Stimulated activated CD4-positive, alpha-beta T cell treated with anti-CD3 and anti-CD28 coated beads, Interleukin-4, amount 100 ng/mL, for 4 hours (primary cell): ENCODE measurements around the gene LARP1B.
"Not testable (repeated sequence)": the region's sequence is repeated elsewhere in the genome, so short reads cannot be mapped to it uniquely, and the experiment has no call there.

Experiments
- DNase-seq, 2 experiments: peaks; one replicate each; pipeline ENCODE4 v3.0.0-alpha.2; 2020

LARP1B gene

GRCh38 chr4:128060699-128061565, at the start of gene LARP1B:
TSS of gene LARP1B (plus strand) at chr4:128061312. CDS start at chr4:128074952, 13,640 bp downstream.
- DNase-seq = peak; percentile 93

GRCh38 chr4:128025319-128025718, 35.8 kb upstream of the LARP1B start:
- DNase-seq = no peak

DNA sequence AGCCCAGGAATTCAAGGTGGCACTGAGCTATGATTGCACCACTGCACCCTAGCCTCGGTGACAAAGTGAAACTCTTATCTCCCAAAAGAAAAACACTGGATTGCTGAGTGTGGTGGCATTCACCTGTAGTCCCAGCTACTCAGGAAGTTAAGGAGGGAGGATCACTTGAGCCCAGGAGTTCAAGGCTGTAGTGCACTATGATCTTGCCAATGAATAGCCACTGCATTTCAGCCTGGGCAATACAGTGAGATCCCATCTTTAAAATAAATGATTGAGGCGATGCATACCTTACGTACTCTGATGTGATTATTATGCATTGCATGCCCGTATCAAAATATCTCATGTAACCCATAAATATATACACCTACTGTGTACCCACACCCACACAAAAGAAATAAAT, 31.2 kb upstream of the LARP1B start:
- DNase-seq = no peak

DNA sequence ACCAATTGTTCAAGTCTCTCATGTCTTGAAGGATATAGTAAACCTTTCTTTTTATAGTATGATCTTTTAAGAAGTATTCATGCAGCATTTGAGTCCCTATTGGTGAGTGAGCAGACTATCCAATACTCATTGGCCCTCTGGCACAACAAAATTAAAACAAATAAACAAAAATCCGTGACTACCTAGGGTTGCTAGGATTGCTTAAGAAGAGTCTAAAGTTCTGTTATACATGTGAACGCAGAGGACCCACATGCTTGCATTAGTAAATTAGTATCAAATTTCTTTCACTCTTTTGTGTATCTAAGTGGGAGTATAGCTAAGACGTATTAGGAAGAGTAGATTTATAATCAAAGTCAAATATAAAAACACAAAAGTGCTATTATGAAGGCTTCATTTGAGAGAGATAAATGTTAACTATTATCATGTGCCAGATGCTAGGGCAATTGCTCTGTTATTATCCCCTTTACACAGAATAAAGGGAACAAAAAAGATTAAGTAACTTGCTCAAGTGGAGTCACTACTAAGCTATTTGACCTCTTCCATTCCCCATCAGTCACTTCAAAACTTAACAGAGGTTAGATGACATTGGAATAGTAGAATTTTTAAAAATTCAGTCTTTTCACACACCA, 29.2 kb upstream of the LARP1B start:
- no peak for DNase-seq

- no peak for DNase-seq
Measured at GRCh38 chr4:128039568-128039967, 21.5 kb upstream of the LARP1B start.

- not testable (repeated sequence) for DNase-seq
Measured at GRCh38 chr4:128047019-128047418, 14.1 kb upstream of the LARP1B start.

DNA sequence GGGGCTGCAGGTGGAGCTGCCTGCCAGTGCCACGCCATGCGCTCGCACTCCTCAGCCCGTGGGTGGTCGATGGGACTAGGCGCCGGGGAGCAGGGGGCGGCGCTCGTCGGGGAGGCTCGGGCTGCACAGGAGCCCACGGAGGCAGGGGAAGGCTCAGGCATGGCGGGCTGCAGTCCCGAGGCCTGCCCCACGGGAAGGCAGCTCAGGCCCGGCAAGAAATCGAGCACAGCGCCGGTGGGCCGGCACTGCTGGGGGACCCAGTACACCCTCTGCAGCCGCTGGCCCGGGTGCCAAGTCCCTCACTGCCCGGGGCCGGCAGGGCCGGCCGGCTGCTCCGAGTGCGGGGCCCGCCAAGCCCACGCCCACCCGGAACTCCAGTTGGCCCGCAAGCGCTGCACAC, 13.6 kb upstream of the LARP1B start:
- not testable (repeated sequence) for DNase-seq

GRCh38 chr4:128051229-128051628, 9.9 kb upstream of the LARP1B start:
- not testable (repeated sequence) for DNase-seq

DNA sequence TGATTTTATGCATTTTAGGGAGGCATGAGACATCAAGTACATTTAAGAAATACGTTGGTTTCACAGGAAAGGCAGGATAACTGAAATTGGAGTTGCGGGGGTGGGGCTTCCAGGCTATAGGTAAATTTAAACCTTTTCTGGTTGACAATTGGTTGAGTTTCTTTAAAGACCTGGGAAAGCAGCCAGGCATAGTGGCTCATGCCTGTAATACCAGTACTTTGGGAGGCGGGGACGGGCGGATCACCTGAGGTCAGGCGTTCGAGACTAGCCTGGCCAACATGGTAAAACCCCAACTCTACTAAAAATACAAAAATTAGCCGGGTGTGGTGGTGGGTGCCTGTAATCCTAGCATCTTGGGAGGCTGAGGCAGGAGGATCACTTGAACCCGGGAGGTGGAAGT, 6.2 kb upstream of the LARP1B start:
- not testable (repeated sequence) for DNase-seq

DNA sequence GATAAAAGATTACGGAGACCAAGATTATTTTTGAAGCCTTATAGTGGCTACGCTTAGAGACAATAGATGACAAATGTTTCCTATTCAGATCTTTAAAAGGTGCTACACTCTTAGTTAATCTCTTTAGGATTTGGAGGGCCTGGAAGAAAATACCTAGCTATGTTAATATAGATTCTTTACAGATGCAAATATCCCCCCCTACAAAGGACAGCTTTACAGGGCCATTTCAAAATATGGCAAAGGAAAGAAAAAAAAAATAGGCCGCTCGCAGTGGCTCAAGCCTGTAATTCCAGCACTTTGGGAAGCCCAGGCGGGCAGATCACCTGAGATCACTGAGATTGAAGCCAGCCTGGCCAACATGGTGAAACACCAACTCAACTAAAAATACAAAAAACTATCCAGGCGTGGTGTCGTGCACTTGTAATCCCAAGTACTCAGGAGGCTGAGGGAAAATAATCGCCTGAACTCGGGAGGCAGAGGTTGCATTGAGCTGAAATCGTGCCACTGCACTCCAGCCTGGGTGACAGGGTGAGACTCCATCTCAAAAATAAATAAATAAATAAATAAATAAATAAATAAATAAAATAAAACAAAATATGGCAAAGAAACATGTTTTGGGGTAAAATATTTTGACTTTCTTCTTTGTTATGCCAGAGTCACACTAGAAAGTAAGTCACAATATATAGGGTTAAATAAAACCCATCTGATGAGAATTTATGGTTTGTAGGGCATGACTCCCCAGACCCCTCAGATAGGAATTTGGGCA, 5.5 kb upstream of the LARP1B start:
- DNase-seq = not testable (repeated sequence)

GRCh38 chr4:128056396-128056795, 4.7 kb upstream of the LARP1B start:
- DNase-seq = no peak

DNA sequence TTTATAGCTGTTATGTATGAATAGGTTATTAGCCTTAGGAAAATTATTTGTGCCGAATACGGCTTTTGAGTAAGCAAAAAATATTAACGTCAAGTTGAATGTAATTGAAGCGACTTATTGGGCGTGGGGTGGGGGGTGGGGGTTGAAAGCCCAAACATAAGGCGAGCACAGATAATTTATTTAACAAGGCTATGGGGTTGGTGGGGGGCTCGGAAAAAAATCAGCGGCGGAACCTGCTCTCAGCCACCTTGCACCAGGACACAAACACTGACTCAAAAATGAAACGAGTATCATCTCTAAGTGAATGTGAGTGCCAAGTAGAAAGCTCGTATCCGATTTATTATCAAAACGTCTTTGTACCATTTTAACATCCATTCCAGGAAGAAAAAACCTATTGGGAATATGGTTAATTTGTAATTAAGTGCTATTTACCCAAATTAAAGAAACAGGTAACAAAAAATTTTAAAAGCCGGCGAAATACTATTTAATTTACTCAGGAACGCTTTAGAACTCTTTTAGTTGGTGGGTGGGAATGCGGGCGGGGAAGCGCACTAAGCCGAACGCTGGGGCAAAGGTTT, 902 bp upstream of the LARP1B start:
- no peak for DNase-seq

GRCh38 chr4:128061566-128062536, 739 bp downstream of the LARP1B start:
- peak; percentile 56 to 64 for DNase-seq

DNA sequence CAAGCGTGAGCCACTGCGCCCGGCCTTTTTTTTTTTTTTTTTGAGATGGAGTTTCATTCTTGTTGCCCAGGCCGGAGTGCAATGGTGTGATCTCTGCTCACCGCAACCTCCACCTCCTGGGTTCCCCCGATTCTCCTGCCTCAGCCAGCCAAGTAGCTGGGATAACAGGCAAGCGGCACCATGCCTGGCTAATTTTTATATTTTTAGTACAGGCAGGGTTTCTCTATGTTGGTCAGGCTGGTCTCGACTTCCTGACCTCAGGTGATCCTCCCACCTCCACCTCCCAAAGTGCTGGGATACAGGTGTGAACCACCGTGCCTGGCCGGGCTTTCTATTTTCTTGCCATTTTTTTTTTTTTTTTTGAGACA, 5.3 kb downstream of the LARP1B start:
- DNase-seq = not testable (repeated sequence)

GRCh38 chr4:128068918-128069317, 7.8 kb downstream of the LARP1B start:
- DNase-seq = no peak

DNA sequence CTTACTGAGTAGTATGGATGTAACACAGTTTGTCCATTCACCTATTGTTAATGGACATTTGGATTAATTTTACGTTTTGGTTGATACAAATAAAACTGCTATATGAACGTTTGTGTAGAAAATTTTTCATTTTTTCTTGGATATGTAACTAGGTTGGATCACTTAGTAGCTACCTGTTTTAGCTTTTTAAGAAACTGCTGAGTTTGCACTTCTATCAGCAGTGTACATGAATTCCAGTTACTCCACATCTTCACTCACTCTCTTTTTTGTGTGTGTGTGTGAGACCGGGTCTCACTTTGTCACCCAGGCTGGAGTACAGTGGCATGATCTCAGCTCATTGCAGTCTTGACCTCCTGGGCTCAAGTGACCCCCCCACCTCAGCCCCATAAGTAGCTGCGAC, 15.4 kb downstream of the LARP1B start:
- DNase-seq = no peak

DNA sequence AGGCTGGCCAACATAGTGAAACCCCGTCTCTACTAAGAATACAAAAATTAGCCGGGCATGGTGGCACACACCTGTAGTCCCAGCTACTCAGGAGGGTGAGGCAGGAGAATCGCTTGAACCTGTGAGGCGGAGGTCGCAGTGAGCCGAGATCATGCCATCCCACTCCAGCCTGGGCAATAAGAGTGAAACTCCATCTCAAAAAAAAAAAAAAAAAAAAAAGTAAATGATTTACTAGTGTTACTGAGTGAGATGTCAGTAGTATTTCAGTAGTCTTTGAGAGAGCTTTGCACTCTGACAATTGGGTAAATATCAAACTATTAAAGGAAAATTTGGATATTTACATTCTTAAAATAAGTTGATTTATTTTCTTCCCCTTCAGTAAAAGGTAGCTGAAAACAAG, 34.2 kb downstream of the LARP1B start:
- not testable (repeated sequence) for DNase-seq

- no peak for DNase-seq
Measured at GRCh38 chr4:128107766-128108165, 46.7 kb downstream of the LARP1B start.

DNA sequence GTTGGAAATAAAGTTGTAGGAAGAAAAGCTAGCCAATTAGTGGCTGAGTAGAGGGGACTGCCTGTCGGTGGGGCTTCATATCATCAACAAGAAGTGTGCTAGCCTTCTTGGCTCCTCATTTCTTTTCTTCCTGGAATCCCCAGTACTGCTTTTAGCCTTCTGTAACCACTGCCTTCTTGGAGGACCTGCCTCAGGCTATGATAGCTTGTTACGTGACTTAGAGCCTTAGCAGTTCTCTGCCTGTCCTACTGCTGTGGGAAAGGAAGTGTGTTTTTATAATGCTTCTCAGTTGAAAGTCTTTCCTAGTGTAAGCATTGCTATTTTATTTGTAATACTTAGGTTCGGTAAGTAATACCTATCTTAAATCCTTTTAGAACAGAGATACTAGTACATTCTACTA, 61.9 kb downstream of the LARP1B start:
- no peak for DNase-seq

DNA sequence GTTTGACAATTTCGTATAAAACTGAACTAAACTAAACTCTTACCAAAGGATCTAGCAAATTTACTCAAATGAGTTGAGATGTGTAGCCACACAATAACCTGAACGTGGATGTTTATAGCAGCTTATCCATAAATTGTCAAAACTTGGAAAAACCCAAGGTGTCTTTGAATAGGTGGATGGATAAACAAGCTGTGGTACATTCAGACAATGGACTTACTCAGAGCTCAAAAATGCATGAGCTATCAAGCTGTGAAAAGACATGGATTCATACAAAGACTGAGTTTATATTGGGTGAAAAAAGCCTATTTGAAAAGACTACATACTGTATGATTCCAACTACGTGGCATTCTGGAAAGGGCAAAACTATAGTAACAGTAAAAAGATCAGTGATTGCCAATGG, 69.5 kb downstream of the LARP1B start:
- no peak for DNase-seq

DNA sequence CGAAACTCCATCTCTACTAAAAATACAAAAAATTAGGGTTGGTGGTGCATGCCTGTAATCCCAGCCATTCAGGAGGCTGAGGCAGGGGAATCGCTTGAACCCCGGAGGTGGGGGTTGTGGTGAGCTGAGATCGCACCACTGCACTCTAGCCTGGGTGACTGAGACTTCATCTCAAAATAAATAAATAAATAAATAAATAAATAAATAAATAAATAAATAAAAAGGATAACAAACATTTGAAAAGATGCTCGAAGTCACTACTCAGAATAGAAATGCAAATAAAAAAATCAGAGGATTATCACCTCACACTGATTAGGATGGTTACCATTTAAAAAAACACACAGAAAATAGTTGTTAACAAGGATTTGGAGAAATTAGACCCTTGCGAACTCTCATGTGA, 73.8 kb downstream of the LARP1B start:
- no peak for DNase-seq

DNA sequence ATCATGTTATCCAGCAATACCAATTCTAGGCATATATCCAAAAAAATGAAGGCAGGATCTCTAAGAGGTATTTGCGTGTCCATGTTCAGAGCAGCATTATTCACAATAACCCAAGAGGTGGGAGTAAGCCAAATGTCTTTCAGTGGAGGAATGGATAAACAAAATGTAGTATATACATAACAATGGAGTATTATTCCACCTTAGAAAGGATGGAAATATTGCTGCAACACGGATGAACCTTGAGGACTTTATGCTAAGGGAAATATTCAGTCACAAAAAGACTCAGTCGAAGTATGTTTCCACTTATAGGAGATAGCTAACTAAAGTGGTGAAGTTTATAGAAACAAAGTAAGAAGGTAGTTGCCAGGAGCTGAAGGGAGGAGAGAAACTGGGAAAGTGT, 74.3 kb downstream of the LARP1B start:
- no peak for DNase-seq
